Skin of body (tissue), 2 donors: ENCODE results near the gene UQCRC2. TPM values are rescaled to one million over a fixed set of nuclear protein-coding genes. Genes with fewer than 3 reads are reported as not detected.
A peak's percentile ranks its signal among the peaks of the same experiment; 100 is the strongest.
"Not testable (repeated sequence)": the region's sequence is repeated elsewhere in the genome, so short reads cannot be mapped to it uniquely, and the experiment has no call there.

Experiments
- DNase-seq: peaks from one replicate; lab custom pipeline; 2025; lab: John Stamatoyannopoulos, UW
- total RNA-seq: library from RNA; depleted of rRNA; stranded (reverse); fragments of >200 nt; gene quantifications from one replicate; pipeline ENCODE4 v1.2.3, GENCODE V29; 2014

UQCRC2 gene
- 238 TPM for total RNA-seq

DNA sequence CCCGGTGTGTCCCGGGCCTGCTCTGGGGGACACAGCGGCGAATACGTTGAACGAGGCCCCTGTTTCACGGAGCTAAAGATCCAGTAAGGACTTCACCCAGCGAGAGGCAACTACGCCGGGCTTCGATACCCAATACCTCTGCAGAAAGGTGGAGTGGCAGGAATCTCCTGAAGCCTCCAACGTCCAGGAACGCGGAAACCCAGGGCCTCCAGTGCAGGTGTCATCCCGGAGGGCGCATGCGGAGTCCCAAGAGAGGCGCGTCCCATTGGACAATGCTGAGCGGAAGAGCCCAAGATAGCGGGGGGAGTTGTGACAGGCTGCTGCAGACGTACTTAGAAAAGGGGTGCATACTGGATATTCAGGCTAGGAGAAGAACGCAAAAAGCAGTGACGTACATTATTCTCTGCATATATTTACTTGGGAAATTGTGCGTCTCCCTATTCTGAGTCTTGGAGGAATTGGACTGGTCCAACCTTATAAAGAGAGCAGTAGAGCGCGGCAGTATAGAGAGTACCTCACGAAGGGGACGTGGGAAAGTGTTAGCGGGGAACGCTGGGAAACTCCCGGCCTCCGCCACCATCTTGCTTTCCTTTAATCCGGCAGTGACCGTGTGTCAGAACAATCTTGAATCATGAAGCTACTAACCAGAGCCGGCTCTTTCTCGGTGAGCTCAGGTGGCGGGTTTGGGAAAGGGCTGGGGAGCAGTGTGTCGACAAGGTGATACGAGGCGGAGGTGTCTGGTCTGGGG is at the start of gene UQCRC2:
Gene UQCRC2, plus strand, starts transcription at position 569 of the 748 bp plus-strand sequence. Its CDS starts 63 bp downstream, at position 632.
- peak; percentile 97 for DNase-seq

DNA sequence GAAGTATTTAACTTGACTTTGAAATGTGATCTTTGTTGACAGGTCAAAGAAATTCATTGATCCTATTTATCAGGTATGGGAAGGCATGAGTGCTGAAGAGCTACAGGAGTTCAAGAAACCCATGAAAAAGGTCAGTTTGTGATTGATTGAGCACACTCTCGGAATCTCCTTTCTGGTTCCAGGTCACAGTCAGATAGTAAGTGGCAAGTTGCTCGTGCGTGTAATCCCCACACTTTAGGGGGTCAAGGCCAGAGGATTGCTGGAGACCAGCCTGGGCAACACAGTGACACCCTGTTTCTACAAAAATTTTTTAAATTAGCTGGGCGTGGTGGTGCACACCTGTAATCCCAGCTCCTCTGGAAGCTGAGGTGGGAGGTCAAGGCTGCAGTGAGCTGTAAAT is 20.5 kb upstream of the UQCRC2 start:
- not testable (repeated sequence) for DNase-seq

DNA sequence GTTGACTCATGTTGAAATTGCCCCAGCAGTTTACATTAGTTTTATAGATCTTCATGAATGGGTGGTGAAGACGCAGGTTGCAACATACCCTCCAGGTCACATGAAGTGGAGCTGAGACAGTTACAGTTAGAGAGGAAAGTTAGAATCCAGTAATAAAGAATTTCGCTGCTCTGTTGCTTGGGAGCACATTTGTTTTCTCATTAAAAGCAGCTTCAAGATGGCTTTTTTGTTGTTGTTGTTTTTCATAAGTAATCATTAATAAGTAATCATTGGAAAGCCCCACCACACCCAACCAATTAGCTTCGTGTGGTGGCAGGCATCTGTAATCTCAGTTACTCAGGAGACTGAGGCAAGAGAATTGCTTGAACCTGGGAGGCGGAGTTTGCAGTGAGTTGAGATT is 19.8 kb upstream of the UQCRC2 start:
- DNase-seq, result not testable (repeated sequence)

DNA sequence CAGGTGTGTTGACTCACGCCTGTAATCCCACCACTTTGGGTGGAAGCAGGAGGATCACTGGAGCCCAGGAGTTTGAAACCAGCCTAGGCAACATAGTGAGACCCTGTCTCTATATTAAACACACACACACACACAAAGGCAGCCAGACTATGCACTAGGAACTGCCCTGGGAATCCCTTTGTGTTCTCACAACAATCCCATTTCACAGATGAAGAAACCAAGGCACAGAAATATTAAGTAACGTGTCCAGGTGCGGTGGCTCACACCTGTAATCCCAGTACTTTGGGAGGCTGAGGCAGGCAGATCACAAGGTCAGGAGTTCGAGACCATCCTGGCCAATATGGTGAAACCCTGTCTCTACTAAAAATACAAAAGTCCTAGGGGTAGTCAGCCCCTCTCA is 19.4 kb upstream of the UQCRC2 start:
- not testable (repeated sequence) for DNase-seq

DNA sequence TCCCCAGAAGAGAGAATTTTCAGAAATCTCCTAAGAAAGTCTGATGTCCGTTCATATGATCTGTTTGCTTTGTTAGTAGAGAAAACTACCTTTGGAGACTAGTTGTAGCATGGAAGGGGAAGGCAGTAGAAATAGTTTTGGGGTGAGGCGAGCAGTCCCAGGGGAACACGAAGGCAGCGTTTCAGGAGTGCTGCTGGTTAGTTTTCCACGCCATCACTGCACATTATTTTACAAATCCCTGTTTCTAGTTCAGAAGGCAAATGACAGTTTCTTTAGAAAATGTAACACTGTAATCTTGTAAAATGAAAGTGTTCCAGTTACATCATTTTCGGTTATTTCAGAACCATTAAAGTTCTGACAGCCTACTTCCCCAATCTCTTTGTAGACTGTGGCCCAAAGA is 16.9 kb upstream of the UQCRC2 start:
- not testable (repeated sequence) for DNase-seq

DNA sequence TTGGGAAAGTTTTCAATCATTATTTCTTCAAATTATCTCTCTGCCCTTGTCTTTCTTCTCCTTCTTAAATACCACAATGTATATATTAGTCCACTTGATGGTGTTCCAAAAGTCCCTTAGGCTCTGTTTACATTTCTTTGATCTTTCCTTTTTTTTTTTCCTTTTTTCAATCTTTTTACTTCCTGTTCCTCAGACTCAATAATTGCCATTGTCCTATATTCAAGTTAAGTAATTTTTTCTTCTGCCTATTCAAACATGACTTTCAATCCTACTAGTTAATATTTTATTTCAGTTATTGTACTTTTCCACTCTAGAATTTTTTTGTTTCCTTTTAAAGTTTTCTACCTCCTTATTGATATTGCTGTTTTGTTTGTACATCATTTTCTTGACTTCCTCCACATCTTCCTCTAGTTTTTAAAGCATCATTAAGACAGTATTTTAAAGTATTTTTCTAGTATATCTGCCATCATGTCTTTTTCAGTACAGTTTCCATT is 15.8 kb upstream of the UQCRC2 start:
- DNase-seq, result no peak

DNA sequence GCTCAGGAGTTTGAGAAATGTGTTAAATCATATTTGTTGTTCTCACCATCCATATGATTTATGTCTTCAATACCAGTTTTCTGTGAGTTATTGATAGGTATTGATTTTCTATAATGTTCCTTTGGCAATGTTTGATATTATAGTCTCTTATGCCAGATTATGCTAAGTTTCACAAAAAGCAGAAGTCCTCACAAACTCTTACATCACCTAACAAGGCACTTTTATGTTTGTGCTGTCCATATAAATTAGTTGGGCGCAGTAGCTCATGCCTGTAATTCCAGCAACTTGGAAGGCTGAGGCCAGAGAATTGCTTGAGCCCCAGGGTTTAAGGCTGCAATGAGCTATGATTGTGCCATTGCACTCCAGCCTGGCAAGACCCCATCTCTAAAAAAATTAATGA is 12.6 kb upstream of the UQCRC2 start:
- DNase-seq, result no peak

DNA sequence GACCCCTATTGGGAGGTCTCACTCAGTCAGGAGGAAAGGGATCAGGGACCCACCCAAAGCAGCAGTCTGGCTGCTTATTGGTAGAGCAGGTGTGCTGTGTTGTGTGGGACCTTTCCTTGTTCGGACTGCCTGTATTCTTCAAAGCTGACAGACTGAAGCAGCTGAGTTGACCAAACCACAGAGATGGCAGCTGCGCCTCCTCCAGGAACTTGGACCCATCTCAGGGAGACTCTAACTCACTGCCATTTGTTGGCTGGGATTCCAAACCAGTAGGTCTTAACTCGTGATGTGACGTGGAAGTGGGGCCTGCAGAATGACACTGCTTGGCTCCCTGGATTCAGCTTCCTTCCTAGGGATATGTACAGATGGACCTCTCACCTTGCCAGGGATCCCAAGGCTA is 9.6 kb upstream of the UQCRC2 start:
- DNase-seq, result no peak

DNA sequence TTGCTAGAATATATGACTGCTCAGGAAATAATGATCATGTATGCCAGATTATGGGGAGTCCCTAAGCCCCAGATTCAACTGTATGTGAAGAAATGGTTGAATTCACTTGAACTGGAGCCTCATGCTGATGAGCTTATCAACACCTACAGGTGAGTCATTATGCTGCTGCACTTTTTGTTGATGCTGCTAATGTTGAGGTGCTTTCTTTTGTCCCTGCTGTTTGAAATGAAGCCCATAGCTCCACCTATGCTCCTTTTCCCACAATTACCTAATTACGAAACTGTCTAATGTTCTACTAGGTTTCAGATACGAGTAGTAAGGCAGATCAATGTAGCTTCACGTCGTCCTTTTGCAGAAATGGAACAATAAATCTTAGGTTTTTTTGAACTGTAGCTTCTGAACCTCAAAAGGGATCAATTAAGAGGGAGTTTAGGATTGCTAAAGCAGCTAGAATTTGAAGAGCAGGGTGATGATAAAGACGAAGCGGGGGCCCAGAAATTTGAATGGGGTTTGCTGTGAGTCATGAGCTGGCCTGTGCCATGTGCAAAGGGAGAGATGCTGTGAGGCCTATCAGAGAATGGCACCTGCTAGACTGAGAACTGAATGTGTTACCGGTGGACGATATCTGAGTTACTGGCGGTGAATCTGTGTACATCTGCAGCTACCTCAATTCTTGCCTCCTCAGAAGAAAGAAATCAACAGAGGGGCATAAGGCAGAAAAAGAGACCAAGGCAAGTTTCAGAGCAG is 6.1 kb upstream of the UQCRC2 start:
- no peak for DNase-seq

DNA sequence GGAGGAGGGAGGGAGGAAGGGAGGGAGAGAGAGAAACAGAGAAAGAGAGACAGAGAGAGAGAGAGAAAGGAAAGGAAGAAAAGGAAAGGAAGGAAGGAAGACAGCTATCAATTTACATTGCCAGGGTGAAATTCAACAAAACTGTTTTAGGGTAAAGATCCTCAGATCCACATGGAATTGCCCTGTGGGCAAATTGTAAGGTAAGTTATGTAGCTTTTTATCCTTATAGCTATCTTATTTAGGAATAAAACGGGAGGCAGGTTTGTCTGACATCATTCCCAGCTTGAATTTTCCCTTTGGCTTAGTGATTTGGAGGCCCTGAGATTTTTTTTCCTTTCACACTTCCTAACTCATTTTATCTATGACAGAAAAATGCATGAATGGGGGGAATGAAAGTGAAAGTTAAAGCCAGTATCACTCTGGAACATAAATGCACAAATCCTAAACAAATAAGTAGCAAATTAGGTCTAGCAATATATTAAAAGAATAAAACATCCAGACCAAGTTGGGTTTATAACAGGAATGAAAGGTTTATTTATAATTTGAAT is 3.4 kb upstream of the UQCRC2 start:
- DNase-seq, result no peak

DNA sequence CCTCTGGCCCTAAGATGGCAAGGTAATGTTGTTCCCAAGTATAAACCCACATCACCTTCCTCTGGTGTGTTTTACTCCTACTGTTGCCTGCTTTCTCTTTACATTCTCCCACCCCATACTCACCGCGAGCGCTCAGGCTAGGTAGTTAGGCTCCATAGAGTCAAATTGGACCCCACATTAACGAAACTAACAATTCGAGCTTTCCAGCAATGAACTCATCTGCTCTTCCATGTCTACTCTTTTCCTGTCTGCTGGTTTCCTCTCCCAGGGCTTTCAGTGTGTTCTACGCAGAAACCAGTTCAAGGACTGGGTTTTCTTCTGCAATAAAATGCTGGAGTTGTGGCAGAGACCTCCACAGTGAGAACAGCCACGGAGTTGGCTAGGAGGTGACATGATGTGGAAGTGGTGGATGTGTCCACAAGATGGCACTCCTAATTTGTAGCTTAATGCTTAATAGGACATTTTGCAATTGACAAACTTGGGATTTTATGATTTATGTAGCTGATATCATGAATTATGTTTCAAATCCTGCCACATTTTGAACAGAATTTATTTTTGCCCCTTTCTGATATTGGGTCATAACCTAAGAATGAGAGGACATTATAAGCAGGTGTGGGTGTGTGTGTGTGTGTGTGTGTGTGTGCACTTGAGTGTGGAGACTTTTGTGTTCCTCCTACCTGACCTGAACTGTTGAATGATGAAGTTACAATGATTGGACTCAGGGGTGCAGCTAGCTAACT is 2.2 kb upstream of the UQCRC2 start:
- DNase-seq, result no peak

DNA sequence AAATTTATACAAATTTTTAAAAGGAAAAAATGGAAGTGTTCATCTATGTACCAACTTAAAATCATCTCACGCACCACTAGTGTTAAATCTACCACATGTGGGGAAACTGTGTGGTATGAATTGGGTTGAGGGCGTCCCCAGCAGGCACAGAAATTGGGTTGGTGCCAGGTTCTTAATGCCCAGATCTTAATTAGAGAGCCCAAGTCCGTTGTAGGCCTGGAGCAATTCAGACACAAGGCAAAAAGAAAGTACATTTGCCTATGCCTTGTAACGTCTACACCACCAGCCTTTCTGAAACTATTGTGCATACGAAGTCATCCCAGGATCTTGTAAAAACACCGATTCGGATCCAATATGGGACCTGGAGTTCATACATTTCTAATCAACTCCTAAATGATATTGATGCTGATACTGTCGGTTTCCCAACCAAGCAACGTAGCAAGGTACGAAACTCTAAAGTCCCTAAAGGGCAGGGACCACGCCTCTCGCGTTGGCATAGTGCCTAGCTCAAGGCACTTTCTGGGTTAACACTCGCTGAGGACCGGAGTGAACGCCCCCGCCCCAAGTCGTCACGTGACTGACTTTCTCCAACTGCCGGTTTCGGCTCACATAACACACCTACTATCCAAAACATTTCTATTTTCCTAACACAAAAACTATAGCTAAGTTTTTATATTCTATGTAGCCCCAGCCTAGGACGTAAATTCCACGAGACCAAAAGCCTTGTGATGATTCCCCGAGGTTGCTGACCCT is 945 bp upstream of the UQCRC2 start:
- DNase-seq, result peak; percentile 66

DNA sequence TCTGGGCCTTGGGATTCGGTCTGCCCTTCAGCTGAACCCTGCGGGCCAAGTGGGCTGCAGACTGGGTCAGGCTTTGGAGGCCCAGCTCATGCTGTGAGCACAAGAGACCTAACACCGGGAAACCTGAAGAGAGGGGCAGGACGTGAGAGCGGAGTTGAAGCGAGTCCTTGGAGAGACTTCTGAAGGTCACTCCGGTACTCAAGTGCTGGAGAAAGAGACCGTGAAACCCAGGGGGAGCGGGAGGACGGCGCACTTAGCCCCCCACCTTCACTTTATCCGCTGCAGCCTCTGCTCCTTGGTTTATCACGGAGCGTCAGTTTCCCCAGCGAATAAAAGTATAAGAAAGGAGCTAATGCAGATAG is 361 bp downstream of the UQCRC2 start:
- DNase-seq, result no peak

DNA sequence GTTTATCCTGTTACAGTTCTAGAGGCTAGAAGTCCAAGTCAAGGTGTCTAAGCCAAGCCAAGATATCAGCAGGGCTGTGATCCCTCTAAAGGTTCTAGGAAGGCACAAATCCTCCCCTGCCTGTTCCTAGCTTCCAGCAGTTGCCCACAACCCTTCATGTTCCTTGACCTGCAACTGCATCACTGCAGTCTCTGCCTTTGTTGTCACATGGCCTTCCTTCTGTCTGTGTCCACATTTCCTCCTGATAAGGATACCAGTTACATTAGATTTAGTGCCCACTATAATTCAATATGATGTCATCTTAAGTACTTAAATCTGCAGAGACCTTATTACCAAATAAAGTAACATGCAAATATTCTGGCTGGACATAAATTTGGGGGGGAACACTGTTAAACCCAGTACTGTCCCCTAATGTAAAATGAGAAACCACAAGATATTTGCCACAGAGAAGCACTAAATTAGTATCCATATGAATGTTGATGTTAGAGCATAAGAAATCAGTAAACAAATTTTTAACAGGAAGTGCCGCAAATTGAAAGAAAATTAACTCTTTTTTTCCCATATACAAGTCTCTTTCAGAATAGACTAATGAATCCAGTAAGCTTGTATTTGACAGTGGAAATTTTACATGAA is 4.7 kb downstream of the UQCRC2 start:
- no peak for DNase-seq

DNA sequence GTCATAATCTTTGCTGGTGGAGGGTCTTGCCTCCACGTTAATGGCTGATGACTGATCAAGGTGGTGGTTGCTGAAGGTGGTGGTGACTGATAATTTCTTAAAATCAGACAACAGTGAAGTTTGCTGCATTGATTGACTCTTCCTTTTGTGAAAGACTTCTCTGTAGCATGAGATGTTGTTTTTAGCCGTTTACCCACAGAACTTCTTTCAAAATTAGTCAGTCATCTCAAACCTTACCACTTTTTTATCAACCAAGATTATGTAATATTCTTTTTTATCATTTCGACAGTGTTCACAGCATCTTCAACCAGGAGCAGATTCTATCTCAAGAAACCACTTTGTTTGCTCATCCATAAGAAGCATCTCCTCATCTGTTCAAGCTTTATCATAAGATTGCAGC is 5.9 kb downstream of the UQCRC2 start:
- DNase-seq, result no peak

DNA sequence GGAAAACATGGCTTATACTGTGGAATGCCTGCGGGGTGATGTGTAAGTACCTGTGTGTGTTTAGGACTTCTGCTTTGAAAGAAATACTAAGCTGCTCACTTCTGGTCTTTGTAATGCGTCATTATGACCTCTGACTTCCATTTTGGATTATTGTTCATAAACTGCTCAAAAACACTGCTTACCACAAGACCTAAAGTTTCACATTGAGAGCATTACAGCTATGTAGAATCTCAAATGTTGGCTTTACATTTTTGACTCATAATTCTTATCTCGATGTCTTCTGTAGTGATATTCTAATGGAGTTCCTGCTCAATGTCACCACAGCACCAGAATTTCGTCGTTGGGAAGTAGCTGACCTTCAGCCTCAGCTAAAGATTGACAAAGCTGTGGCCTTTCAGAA is 9.3 kb downstream of the UQCRC2 start:
- DNase-seq, result no peak

DNA sequence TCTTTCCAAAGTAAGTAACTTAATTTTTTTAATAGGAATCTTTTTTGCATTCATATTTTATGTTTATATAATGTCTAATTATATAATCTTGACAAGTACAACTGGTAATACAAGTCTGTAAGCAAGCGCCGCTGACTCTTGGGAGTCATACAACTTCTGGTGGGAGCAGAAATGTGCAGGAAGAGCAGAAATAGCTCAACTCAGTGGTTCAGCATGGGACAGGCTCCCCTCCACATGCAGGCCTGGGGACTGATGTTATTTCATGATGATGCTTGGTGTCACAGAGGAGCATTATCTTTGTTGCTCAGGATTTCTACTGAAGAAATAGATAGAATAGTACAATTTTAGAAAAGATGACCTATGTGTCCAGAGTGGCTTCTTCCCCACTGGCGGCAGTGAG is 10.7 kb downstream of the UQCRC2 start:
- DNase-seq, result no peak

DNA sequence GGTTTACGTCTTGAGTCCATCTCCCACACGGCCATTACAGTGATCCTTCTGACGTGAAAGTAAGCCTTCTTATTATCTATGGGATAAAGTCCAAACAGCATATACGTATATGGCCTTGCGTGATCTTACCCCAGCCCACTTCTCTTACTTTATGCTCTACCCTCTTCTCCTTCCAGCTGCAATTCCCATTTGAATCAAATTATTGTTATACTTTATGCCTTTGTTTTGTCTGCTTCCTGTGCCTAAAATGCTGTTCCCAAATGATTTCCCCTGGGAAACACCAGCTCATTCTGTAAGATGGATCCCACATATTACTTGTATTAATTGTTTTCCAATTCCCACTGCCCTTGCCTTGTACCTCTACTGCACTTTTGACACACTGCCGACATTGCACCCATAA is 11.2 kb downstream of the UQCRC2 start:
- DNase-seq, result no peak

DNA sequence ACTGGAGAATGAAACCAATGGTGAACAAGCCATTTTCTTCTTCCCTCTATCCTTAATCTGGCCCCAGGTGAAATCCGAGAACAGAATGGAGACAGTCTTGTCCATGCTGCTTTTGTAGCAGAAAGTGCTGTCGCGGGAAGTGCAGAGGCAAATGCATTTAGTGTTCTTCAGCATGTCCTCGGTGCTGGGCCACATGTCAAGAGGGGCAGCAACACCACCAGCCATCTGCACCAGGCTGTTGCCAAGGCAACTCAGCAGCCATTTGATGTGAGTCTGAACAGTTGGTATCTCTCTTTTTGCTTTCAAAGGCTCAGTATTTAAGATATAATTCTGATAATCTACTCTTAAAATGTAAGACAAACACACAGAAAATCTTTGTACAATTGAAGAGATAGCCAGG is 18.7 kb downstream of the UQCRC2 start:
- DNase-seq, result no peak

DNA sequence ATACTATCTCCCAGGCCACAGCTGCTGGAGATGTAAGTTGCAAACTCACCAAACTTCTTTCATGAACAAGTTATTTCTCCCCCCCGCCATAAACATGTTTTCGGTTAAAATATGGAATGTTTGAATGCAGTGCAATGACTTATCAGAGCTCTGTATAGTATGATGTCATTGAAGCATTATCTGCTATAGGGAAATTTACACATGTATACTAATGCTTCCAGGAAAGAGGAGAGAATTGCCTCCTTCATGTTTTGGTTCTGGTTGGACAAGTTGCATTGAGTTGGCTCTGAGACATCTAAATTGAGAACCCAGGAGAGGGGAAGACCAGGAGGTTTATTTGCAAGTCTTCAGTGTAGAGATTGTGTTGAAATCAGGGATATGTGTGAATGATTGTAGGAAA is 20.8 kb downstream of the UQCRC2 start:
- no peak for DNase-seq

DNA sequence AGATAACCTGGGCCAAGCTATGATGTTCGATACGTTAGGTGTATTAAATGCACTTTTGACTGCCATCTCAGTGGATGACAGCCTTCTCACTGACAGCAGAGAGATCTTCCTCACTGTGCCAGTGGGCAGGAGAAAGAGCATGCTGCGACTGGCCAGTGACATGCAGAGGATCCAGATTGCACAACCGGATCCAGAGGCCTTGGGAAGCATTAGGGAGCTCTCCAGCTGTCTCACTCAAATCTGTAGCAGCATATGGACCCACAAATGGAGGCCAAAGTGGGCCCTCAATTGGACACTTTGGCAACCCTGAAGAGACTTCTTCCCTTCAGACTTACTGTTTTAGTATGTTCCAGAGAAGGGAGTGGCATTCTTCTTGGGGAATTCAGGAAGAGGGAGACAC is 26.9 kb downstream of the UQCRC2 start:
- no peak for DNase-seq
